ENCODE measurements around the gene TCF7. TPM values are rescaled to one million over a fixed set of nuclear protein-coding genes. Genes with fewer than 3 reads are reported as not detected.

TCF7 gene
- polyA plus RNA-seq, 3 donors, result 1.7 to 4.7 (median 4.1) TPM

GRCh38 chr5:134188092-134188491 lies 73.6 kb downstream of the TCF7 start:
- H3K27ac ChIP-seq (ENCODE audit: low read depth, low read length), result no peak overlapping the region
- 65 to 90% (median 84%) methylated on average over 1 of the region's 1 CpG for WGBS, 3 donors

- WGBS, 3 donors, result 66 to 83% (median 76%) methylated on average over 3 of the region's 3 CpGs
- no peak overlapping the region for H3K27ac ChIP-seq (ENCODE audit: low read depth, low read length)
Observed at GRCh38 chr5:134189031-134189430, 74.5 kb downstream of the TCF7 start.

GRCh38 chr5:134195666-134196065 lies 81.2 kb downstream of the TCF7 start:
- 72 to 76% (median 73%) methylated on average over 5 of the region's 5 CpGs for WGBS, 3 donors
- no peak overlapping the region for H3K27ac ChIP-seq (ENCODE audit: low read depth, low read length)

Other genes starting within 250 kb of the TCF7 start
- 10 to 100 TPM; 17.0 to 29.5 (median 17.7) TPM for gene C5orf15, start 146.1 kb upstream of the TCF7 start, polyA plus RNA-seq
- 100 to 1,000 TPM in 2 of 3 donors, 10 to 100 TPM in 1; 69.3 to 134 (median 121) TPM for gene VDAC1, start 109.7 kb upstream of the TCF7 start, polyA plus RNA-seq
- 100 to 1,000 TPM; 234 to 627 (median 537) TPM for gene SKP1, start 62.3 kb downstream of the TCF7 start, polyA plus RNA-seq
- 10 to 100 TPM; 33.2 to 95.5 (median 35.4) TPM for gene PPP2CA, start 111.4 kb downstream of the TCF7 start, polyA plus RNA-seq